ENCODE measurements around the gene MEIS1. TPM values are rescaled to one million over a fixed set of nuclear protein-coding genes. Genes with fewer than 3 reads are reported as not detected.

MEIS1 gene
- polyA plus RNA-seq, 3 donors, result 123 to 148 (median 127) TPM

DNA sequence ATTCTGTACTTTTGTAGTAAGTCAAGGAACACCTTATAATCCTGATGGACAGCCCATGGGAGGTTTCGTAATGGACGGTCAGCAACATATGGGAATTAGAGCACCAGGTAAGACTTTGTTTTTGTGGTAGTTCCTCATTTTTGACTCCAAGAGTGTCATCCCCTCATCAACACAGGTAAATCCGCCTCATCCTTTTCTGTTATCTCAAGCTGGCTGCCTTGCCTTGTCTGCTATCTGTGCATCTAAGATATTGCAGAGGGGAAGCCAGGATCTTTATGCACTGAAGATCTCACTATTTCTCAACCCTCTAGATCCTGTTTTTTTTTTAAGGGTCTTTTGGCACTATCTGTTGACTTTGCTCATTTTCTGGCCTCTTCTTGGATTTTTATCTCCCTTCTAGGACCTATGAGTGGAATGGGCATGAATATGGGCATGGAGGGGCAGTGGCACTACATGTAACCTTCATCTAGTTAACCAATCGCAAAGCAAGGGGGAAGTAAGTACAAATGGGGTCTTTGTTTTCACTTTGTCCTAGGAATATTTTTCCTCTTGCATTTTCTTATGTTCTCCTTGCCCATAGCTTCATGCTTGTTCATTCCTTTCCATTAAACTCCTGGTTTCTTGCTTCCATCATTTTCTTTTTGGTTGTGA is 133.8 kb downstream of the MEIS1 start:
- no peak for DNase-seq (ENCODE audit: extremely low read depth in 1 of 11, low read depth in 9 of 11, low spot score in 4 of 11)

GRCh38 chr2:66569321-66569851 is 134.5 kb downstream of the MEIS1 start:
- peak in 10 of 11 donors; percentile 72 to 95 (median 86) for DNase-seq (ENCODE audit: extremely low read depth in 1 of 11, low read depth in 9 of 11, low spot score in 4 of 11)

DNA sequence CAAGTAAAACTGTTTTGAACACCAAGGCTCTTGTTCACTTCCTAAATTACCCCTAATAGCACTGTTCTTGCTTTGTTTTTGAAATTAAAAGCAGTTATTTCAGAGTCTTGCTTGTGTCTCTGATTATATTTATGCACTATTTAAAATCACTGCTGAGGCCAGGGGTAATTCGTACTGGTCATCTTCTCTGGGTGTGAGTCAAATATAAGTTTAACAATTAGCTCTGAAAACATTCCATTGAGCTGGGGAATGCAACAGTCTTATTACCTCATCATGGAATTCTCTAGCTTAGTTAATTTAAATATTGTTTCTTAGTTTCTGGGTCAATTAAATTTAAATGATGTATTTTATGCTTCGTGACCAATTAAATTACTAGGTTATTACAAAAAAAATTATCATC is 135.0 kb downstream of the MEIS1 start:
- DNase-seq (ENCODE audit: extremely low read depth in 1 of 11, low read depth in 9 of 11, low spot score in 4 of 11), result no peak

GRCh38 chr2:66570471-66570870 is 135.5 kb downstream of the MEIS1 start:
- no peak for DNase-seq (ENCODE audit: extremely low read depth in 1 of 11, low read depth in 9 of 11, low spot score in 4 of 11)

DNA sequence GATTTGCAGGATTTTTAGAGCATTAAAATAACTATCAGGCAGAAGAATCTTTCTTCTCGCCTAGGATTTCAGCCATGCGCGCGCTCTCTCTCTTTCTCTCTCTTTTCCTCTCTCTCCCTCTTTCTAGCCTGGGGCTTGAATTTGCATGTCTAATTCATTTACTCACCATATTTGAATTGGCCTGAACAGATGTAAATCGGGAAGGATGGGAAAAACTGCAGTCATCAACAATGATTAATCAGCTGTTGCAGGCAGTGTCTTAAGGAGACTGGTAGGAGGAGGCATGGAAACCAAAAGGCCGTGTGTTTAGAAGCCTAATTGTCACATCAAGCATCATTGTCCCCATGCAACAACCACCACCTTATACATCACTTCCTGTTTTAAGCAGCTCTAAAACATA is 137.0 kb downstream of the MEIS1 start:
- no peak for DNase-seq (ENCODE audit: extremely low read depth in 1 of 11, low read depth in 9 of 11, low spot score in 4 of 11)

- no peak for DNase-seq (ENCODE audit: extremely low read depth in 1 of 11, low read depth in 9 of 11, low spot score in 4 of 11)
Observed at GRCh38 chr2:66572391-66572790, 137.5 kb downstream of the MEIS1 start.

GRCh38 chr2:66573416-66573815 is 138.5 kb downstream of the MEIS1 start:
- no peak for DNase-seq (ENCODE audit: extremely low read depth in 1 of 11, low read depth in 9 of 11, low spot score in 4 of 11)

DNA sequence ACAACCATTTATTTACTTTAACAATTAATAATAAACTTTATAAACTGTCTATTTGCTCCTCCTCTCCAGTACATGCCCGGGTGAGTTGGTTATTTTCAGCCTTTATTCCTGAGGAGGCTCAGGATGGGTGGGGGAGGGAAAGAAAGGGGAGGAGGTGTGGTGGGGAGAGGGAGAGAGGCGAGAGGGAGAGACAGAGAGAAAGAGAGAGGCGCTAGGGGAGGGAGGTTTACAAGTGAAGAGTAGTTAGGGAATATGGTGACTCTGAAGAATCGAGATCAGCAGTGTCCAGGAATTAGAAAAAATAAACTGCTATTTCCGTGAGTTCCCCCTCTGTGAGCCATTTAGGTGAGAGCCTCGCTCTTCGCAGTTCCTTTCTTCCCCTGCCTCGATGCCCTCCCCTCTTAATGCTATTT is 138.9 kb downstream of the MEIS1 start:
- no peak for DNase-seq (ENCODE audit: extremely low read depth in 1 of 11, low read depth in 9 of 11, low spot score in 4 of 11)

DNA sequence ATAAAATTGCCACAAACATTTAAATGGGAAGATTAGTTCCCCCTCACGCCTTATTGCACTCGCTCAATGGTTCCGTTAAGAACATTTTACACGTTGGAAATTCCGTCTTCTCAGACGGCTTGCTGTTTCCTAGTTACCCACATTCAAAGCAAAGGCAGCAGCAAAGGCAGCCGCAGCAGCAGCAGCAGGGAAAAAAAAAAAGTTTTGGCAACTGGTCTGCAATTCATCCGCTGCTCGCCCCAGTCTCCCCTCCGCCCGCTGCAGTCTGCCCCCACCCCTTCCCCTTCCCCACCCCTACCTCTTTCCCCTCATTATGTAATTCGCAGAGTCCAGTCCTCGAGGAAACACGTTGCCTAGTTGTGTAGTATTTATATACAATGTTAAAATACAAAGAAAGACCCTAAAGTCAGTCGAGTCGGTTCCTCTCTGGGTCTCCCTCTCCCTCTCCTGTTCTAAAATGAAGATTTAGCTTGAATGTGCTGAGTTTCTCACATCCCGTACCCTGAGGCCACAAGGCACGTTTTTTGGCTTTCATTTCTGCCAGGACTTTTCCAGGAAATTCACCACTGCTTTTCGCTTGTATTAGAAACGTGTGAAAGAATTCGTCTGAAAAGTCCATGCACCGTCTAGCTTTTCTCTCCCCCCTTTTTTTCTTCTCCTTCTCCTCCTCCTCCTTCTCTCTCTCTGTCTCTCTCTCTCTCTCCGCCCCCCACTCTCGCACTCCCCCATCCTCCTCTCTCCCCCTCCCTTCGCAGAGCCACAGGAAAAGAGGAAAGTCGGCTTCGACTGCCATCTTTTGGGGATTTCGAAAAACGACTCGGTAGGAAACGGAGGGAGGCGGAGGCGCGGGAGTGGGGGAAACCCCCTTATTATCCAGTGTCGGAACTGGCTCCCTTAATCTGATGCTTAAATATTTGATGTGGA is 140.0 kb downstream of the MEIS1 start:
- DNase-seq (ENCODE audit: extremely low read depth in 1 of 11, low read depth in 9 of 11, low spot score in 4 of 11), result peak in 6 of 11 donors; percentile 81 to 92 (median 90)

DNA sequence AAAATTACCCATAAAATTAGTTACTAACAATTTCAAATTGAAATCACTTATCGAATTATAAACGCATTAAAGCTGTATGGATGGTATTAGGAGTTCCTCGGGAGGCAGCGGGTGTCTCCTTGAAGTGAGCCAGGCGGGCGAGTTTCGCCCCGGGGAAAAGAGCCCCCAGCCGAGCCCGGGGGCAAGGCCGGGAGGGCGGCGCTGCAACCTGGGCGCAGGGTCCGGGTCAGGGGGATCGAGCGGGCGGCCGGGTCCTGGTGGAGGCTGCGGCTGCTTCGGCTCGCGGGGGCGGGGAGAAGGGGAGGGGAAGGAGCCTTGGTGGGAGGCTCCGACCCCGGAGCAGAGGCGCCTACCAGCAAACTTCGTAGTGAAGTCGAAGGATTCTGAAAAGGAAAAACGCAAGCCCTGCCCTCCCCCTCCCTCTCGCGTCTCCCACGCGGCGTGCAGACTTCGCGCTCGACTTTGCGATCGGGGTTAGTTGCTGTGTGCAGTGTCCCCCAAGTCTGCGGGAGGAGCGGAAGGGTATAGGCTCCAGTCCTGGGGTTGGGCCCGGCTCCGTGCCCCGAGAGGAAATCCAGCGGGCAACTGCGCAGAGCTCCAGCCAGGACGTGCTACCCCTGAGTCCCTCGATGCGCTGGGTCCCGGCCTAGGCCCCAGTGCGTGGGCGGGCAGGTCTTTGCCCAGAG is 140.8 kb downstream of the MEIS1 start:
- DNase-seq (ENCODE audit: extremely low read depth in 1 of 11, low read depth in 9 of 11, low spot score in 4 of 11), result peak in 1 of 11 donors; percentile 62

GRCh38 chr2:66576311-66576560 is 141.3 kb downstream of the MEIS1 start:
- DNase-seq (ENCODE audit: extremely low read depth in 1 of 11, low read depth in 9 of 11, low spot score in 4 of 11), result no peak

DNA sequence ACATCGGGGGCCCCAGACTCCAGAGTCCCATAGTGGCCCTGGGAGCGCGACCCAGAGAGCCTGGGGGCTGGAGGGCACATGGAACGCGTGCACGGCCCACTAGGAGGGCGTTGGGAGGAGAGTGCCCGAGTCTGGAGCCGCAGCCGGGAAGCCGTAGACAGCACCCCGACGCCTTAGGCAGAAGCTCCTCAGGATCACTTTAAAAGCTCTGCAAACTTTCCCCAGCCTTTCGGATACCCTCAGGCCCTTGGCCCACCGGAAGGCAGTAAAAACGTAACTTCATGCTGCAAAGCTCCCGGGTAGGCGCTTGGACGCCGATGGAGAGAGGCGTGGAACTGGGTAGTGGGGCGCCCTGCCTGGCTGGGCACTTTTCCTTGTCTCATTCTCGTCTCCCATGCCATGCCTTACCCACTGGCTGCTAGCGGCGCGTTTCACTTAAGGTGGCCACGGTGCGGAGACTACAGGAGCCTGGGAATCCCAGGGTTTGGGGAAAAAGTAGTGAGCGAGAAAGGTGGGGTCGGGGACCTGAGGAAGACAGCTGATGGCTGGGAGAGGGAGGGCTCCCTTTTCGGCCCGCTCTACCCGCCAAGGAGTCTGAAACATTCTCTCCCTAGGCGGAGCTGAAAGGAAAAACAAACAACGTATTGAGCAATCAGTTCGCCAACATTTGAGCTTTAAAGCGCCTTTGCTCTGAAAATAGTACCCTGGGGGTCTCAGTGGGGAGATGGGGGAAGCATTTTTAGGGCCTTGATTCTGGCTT is 141.8 kb downstream of the MEIS1 start:
- DNase-seq (ENCODE audit: extremely low read depth in 1 of 11, low read depth in 9 of 11, low spot score in 4 of 11), result peak in 1 of 11 donors; percentile 47

- no peak for DNase-seq (ENCODE audit: extremely low read depth in 1 of 11, low read depth in 9 of 11, low spot score in 4 of 11)
Observed at GRCh38 chr2:66577321-66578053, 142.6 kb downstream of the MEIS1 start.

DNA sequence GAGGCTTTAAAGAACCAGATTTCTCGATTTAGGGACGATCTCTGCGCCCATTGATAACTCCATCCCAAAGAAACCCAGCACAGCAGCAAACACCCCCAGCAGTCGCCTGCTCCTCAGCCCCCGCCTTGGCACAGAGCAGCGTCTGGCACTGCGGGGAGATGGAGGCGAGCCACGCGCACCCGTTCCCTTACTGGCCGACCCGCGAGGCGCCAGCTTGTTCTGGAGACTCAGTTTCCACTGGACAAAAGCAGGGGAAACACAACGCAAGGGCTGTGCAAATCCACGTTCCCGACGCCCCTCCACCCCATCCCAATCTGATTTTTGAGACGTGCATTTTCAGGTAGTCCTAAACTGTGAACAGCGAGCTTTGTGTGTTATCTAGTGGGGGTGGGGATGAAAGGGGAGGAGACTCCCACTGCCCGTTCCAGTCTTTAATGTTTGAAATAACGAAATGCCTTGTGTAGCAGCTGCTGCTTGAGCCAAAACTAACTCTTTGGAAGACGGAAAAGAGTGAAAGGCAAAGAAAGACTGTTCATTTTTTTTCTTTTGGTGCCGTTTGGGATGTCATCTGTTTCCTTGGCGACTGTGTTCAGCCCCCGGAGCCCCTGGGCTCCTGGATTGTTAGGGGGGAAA is 143.2 kb downstream of the MEIS1 start:
- DNase-seq (ENCODE audit: extremely low read depth in 1 of 11, low read depth in 9 of 11, low spot score in 4 of 11), result peak in 1 of 11 donors; percentile 45

- no peak for DNase-seq (ENCODE audit: extremely low read depth in 1 of 11, low read depth in 9 of 11, low spot score in 4 of 11)
Observed at GRCh38 chr2:66578687-66579106, 143.8 kb downstream of the MEIS1 start.

DNA sequence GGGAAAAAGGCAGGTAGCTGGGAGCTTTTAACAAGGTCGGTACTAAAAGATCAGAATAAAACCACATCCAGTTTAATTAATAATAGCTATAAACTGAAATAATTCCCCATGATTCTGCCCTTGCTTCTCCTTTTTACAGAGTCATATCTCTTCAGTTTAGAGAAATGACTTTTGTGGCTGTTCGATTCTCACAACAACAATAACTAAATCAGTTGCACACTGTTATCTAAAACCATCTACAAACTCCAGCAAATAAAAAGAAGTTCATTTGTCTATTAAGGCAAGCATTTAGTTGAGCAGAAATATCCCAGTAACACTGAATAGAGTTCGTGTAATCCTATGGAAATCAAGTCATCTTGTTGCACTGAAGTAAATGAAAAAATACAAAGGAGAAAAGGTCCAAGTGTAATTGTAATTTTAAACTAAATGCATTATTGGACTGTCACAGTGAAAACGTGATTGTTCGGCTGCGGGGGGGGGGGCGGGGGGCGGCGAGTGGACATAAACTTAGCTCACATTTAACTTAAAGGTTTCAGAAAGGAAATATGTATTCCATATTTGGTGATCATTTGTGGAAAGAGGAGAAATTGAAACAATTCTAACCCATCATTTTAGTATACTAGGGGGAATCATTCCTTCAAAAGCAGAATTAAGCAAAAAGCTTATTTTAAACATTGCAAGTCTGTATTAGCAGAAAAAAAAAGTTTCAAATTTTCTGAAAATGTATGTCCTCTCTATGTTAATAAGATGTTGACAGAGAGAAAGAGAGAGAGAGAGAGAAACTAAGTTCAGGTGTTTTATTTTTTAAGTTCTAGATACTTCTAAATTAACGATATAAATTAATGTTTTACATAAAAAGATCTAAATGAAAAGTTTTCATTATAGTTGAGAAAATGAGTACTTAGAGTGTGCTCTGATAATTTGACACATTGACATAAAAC is 144.5 kb downstream of the MEIS1 start:
- DNase-seq (ENCODE audit: extremely low read depth in 1 of 11, low read depth in 9 of 11, low spot score in 4 of 11), result no peak
